IMR-90 (cell line): ENCODE results near the gene ANXA3.

Experiments
- BHLHE40 ChIP-seq: fragments of 150-350 bp; IDR thresholded peaks from 2 replicates; pipeline ENCODE4 v1.6.1; 2016; ENCODE audit warnings: mild to moderate bottlenecking, low read depth, low read length
- MAZ ChIP-seq: IDR thresholded peaks from 2 replicates; pipeline ENCODE4 v1.6.1; 2012; ENCODE audit warnings: low read depth, mild to moderate bottlenecking, low read length, improper control_type of control experiment, moderate library complexity, borderline replicate concordance
- MXI1 ChIP-seq: IDR thresholded peaks from 2 replicates; pipeline ENCODE4 v1.6.1; 2012; ENCODE audit warnings: low read depth, mild to moderate bottlenecking, low read length, moderate library complexity, borderline replicate concordance
- NFE2L2 ChIP-seq: fragments of 150-350 bp; IDR thresholded peaks from 2 replicates; pipeline ENCODE4 v1.6.1; 2016; ENCODE audit warnings: low read depth, mild to moderate bottlenecking, low read length
- POLR2A ChIP-seq: IDR thresholded peaks from 2 replicates; pipeline ENCODE4 v1.6.1; 2012; ENCODE audit warnings: mild to moderate bottlenecking, low read depth, low read length
- RAD21 ChIP-seq: IDR thresholded peaks from 2 replicates; pipeline ENCODE4 v1.6.1; 2012; ENCODE audit warnings: low read length, improper control_type of control experiment
- RCOR1 ChIP-seq: IDR thresholded peaks from 2 replicates; pipeline ENCODE4 v1.6.1; 2012; ENCODE audit warnings: mild to moderate bottlenecking, low read length, improper control_type of control experiment; ENCODE audit not compliant: insufficient replicate concordance
- TF ChIP-seq, protein P1 (sequence below): conservative IDR thresholded peaks from 2 replicates; pipeline ENCODE4 v1.5.1; 2012; ENCODE audit warnings: mild to moderate bottlenecking, low read depth, low read length, improper control_type of control experiment
- TF ChIP-seq, protein P2 (sequence below): fragments of 150-350 bp; IDR thresholded peaks from 2 replicates; pipeline ENCODE4 v1.6.1; 2017; ENCODE audit warnings: mild to moderate bottlenecking, antibody characterized with exemption, low read length, low read depth

DNA sequence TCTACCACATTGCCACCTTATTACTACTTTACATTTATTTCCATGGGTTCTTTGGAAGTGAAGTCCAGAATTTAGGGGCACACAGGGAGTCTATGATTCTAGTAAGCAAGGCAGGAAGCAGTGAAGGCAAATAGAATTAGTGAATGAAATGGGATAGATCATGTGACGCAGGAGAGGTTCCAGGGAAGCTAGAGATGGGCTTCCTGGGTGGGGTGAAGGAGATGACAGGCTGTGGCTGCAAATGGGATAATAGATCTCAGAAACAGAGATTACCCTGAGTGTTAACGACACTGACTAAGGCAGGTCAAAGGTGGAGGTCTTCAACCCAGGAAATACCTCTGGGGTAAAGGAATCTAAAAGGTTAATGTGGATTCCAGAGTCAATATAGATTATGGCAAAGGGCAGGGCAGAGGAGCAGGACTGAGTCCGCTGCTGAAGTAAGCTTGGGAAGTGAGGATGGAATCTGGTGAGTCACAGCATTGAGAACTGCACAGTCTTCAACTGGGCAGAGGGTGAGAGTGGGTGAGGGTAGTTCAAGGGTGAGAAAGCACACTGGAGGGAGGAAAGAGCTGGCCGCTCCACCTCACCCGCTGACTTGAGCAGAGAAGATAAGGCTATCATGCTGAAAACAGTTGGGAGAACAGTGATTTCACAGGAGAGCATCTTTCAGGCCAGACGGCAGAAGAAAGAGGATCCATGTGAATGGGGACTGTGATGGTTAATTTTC is 70.8 kb downstream of the ANXA3 start:
- no peak for TF ChIP-seq POLR2A
- TF ChIP-seq, protein P1, sequence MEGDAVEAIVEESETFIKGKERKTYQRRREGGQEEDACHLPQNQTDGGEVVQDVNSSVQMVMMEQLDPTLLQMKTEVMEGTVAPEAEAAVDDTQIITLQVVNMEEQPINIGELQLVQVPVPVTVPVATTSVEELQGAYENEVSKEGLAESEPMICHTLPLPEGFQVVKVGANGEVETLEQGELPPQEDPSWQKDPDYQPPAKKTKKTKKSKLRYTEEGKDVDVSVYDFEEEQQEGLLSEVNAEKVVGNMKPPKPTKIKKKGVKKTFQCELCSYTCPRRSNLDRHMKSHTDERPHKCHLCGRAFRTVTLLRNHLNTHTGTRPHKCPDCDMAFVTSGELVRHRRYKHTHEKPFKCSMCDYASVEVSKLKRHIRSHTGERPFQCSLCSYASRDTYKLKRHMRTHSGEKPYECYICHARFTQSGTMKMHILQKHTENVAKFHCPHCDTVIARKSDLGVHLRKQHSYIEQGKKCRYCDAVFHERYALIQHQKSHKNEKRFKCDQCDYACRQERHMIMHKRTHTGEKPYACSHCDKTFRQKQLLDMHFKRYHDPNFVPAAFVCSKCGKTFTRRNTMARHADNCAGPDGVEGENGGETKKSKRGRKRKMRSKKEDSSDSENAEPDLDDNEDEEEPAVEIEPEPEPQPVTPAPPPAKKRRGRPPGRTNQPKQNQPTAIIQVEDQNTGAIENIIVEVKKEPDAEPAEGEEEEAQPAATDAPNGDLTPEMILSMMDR: no peak
- TF ChIP-seq, protein P2, sequence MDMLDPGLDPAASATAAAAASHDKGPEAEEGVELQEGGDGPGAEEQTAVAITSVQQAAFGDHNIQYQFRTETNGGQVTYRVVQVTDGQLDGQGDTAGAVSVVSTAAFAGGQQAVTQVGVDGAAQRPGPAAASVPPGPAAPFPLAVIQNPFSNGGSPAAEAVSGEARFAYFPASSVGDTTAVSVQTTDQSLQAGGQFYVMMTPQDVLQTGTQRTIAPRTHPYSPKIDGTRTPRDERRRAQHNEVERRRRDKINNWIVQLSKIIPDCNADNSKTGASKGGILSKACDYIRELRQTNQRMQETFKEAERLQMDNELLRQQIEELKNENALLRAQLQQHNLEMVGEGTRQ: no peak
- TF ChIP-seq MAZ: no peak
- TF ChIP-seq MXI1: no peak
- TF ChIP-seq NFE2L2: no peak
- 0 out of 2 replicates have a peak, but pooled peaks have one; percentile 10 for TF ChIP-seq RAD21
- TF ChIP-seq RCOR1: no peak
- TF ChIP-seq BHLHE40: no peak
